Left colon (tissue), 2 donors: ENCODE measurements around the gene ARHGAP10. TPM values are rescaled to one million over a fixed set of nuclear protein-coding genes. Genes with fewer than 3 reads are reported as not detected.
A peak's percentile ranks its signal among the peaks of the same experiment; 100 is the strongest.

Experiments
- ATAC-seq: fragments of 200-7000 bp; cut with Tn5 transposase; one replicate; pipeline ENCODE4 v1.9.1; 2020; ENCODE audit warnings: mild to moderate bottlenecking, moderate library complexity
- DNase-seq, 2 donors: peaks; one replicate each; pipeline ENCODE4 v3.0.0-alpha.2; 2020
- intact Hi-C, 2 donors: fragments of 100-400 bp; cut with DNase I in 1 of 2; cut with micrococcal nuclease in 1 of 2; formaldehyde crosslinking; loops; one replicate each; pipeline versions ENCODE4 v1.11.2 to v1.14.0; 2022; cut with DNase I, micrococcal nuclease
- total RNA-seq, 2 donors: library from RNA; stranded (reverse); fragmentation: NEBNext Ultra II Directional; extraction: Animal tissue kit (Norgen Biotek cat#: 25700); gene quantifications; one replicate each; pipeline ENCODE4 v1.2.1, GENCODE V29; 2021
- donor health status: DM: no; HTN: no; CAD: no.
- donor health status: DM: yes; HTN: yes; CAD: no.

ARHGAP10 gene
- total RNA-seq, 2 donors from 2014 or later = 3.7 to 14.5 TPM

GRCh38 chr4:147725673-147726072, 6.2 kb upstream of the ARHGAP10 start:
- no peak for DNase-seq
- no peak for ATAC-seq
- intact Hi-C loops = no loop called here

GRCh38 chr4:147727476-147728028, 4.3 kb upstream of the ARHGAP10 start:
- no peak for ATAC-seq
- DNase-seq = no peak
- intact Hi-C loops = no loop called here

- ATAC-seq = no peak
- no peak for DNase-seq
- intact Hi-C loops = no loop called here
These were observed 1.6 kb upstream of the ARHGAP10 start for GRCh38 chr4:147730333-147730732.

- DNase-seq (peak in 1 of 2 donors; percentile 26), ATAC-seq (peak; percentile 52)
- intact Hi-C loops = no loop called here
These were observed 789 bp downstream of the ARHGAP10 start for GRCh38 chr4:147732518-147733235.

- DNase-seq = peak in 1 of 2 donors; percentile 11
- ATAC-seq = no peak
- intact Hi-C loops = no loop called here
These were observed 1.9 kb downstream of the ARHGAP10 start for GRCh38 chr4:147733716-147734344.

GRCh38 chr4:147734496-147734895, 2.6 kb downstream of the ARHGAP10 start:
- no peak for ATAC-seq
- intact Hi-C loops = no loop called here
- DNase-seq = no peak

GRCh38 chr4:147735413-147736301, 3.8 kb downstream of the ARHGAP10 start:
- intact Hi-C loops = no loop called here
- DNase-seq = no peak
- no peak for ATAC-seq

- intact Hi-C loops = no loop called here
- DNase-seq (no peak), ATAC-seq (no peak)
These were observed 4.6 kb downstream of the ARHGAP10 start for GRCh38 chr4:147736458-147736857.

GRCh38 chr4:147737623-147738022, 5.7 kb downstream of the ARHGAP10 start:
- intact Hi-C loops = no loop called here
- DNase-seq = no peak
- ATAC-seq = no peak

- intact Hi-C loops = no loop called here
- DNase-seq (no peak), ATAC-seq (no peak)
These were observed 7.4 kb downstream of the ARHGAP10 start for GRCh38 chr4:147739239-147739823.

- intact Hi-C loops = no loop called here
- DNase-seq (no peak), ATAC-seq (no peak)
These were observed 8.3 kb downstream of the ARHGAP10 start for GRCh38 chr4:147740176-147740575.

GRCh38 chr4:147741190-147741788, 9.4 kb downstream of the ARHGAP10 start:
- ATAC-seq = no peak
- intact Hi-C loops = no loop called here
- DNase-seq = no peak

GRCh38 chr4:147747787-147748454, 16.0 kb downstream of the ARHGAP10 start:
- intact Hi-C loops = no loop called here
- no peak for ATAC-seq
- DNase-seq = no peak

- intact Hi-C loops = no loop called here
- ATAC-seq (no peak), DNase-seq (no peak)
These were observed 18.0 kb downstream of the ARHGAP10 start for GRCh38 chr4:147749811-147750321.

- no peak for ATAC-seq
- intact Hi-C loops = no loop called here
- no peak for DNase-seq
These were observed 21.2 kb downstream of the ARHGAP10 start for GRCh38 chr4:147753047-147753446.

GRCh38 chr4:147754037-147754445, 22.2 kb downstream of the ARHGAP10 start:
- intact Hi-C loops = no loop called here
- no peak for ATAC-seq
- no peak for DNase-seq

- no peak for DNase-seq
- intact Hi-C loops = no loop called here
- no peak for ATAC-seq
These were observed 23.8 kb downstream of the ARHGAP10 start for GRCh38 chr4:147755561-147756295.
